K562 (cell line): ENCODE measurements around the gene ATP2A3. TPM values are rescaled to one million over a fixed set of nuclear protein-coding genes. Genes with fewer than 3 reads are reported as not detected.

Experiments
- ARID4B ChIP-seq: sonication (generic); formaldehyde crosslinking; IDR thresholded peaks from 2 replicates; pipeline ENCODE4 v1.8.0; 2022; ENCODE audit warnings: mild to moderate bottlenecking, missing genetic modification reagents
- BCL6 ChIP-seq: fragments of 250-450 bp; sonication (Bioruptor Pico); IDR thresholded peaks from 2 replicates; pipeline ENCODE4 v1.4.0; 2020
- ETV5 ChIP-seq: sonication (generic); formaldehyde crosslinking; IDR thresholded peaks from 2 replicates; pipeline ENCODE4 v1.4.0; 2020; ENCODE audit warnings: low read depth, mild to moderate bottlenecking, missing genetic modification reagents
- FOXA3 ChIP-seq, 2 experiments: fragments of 450-650 bp in 1 of 2; sonication (generic) in 1 of 2; formaldehyde crosslinking; IDR thresholded peaks in 1 of 2; conservative IDR thresholded peaks in 1 of 2; 2 replicates each; pipeline versions ENCODE4 v1.4.0 to v1.8.0; 2020 to 2022; ENCODE audit warnings: mild to moderate bottlenecking in 2 of 2, missing genetic modification reagents in 1 of 2
- FOXK2 ChIP-seq, 2 experiments: fragments of 450-650 bp; IDR thresholded peaks in 1 of 2; conservative IDR thresholded peaks in 1 of 2; 2 replicates each; pipeline ENCODE4 v1.6.1; 2016; ENCODE audit warnings: low read depth in 2 of 2, mild to moderate bottlenecking in 1 of 2
- GTF2E2 ChIP-seq: fragments of 200-800 bp; sonication (Bioruptor generic); IDR thresholded peaks from 2 replicates; pipeline ENCODE4 v1.6.1; 2016; ENCODE audit warnings: missing genetic modification characterization, missing compliant biosample characterization
- NR4A1 ChIP-seq, 2 experiments: fragments of 250-450 bp in 1 of 2; fragments of 450-650 bp in 1 of 2; sonication (Bioruptor Pico) in 1 of 2; IDR thresholded peaks; 2 replicates each; pipeline versions ENCODE4 v1.4.0 to v1.6.1; 2016 to 2020; ENCODE audit warnings: mild to moderate bottlenecking in 2 of 2, missing compliant biosample characterization in 1 of 2, missing genetic modification characterization in 1 of 2, moderate library complexity in 1 of 2
- PHF8 ChIP-seq: fragments of 200-600 bp; sonication (generic); IDR thresholded peaks from 2 replicates; pipeline ENCODE4 v1.6.1; 2012; ENCODE audit warnings: mixed run types, mild to moderate bottlenecking, inconsistent platforms, low read length, moderate library complexity, borderline replicate concordance
- POLR2G ChIP-seq: fragments of 200-400 bp; formaldehyde crosslinking; IDR thresholded peaks from 2 replicates; pipeline ENCODE4 v1.6.1; 2017; ENCODE audit warnings: low read depth, mild to moderate bottlenecking, antibody characterized with exemption, low read length, moderate library complexity
- ZBTB2 ChIP-seq: fragments of 450-650 bp; IDR thresholded peaks from 2 replicates; pipeline ENCODE4 v1.6.1; 2016; ENCODE audit warnings: antibody characterized with exemption
- ZNF347 ChIP-seq: fragments of 450-650 bp; formaldehyde crosslinking; IDR thresholded peaks from 2 replicates; pipeline ENCODE4 v1.4.0; 2020; ENCODE audit warnings: low read depth, mild to moderate bottlenecking, moderate library complexity
- ZNF431 ChIP-seq: sonication (generic); formaldehyde crosslinking; IDR thresholded peaks from 2 replicates; pipeline ENCODE4 v1.8.0; 2022; ENCODE audit warnings: mild to moderate bottlenecking, missing genetic modification reagents
- ZNF444 ChIP-seq: fragments of 250-450 bp; sonication (Bioruptor Pico); IDR thresholded peaks from 2 replicates; pipeline ENCODE4 v1.4.0; 2020; ENCODE audit warnings: mild to moderate bottlenecking, moderate library complexity
- ZNF551 ChIP-seq: fragments of 250-450 bp; sonication (Bioruptor Pico); IDR thresholded peaks from 2 replicates; pipeline ENCODE4 v1.5.0; 2021; ENCODE audit warnings: mild to moderate bottlenecking, moderate library complexity
- polyA plus RNA-seq, 8 experiments: library from polyadenylated mRNA; depleted of rRNA in 4 of 8; stranded (reverse) in 5 of 8; unstranded in 3 of 8; fragments of >200 nt; fragmentation: Nextera tagmentation in 2 of 8; fragmentation: Illumina TruSeq in 1 of 8; extraction: Ambion mirVana in 2 of 8; extraction: Trizol in 1 of 8; gene quantifications; 2 replicates each; pipeline versions ENCODE4 v1.2.1 to v1.2.3, GENCODE V29; 2011 to 2014; ENCODE audit warnings: inconsistent platforms in 1 of 8, missing spikeins in 1 of 8
- total RNA-seq, 7 experiments: library from RNA; depleted of rRNA in 6 of 7; stranded (reverse); fragments of >200 nt in 6 of 7; fragmentation: Illumina TruSeq in 2 of 7; extraction: Trizol in 2 of 7; gene quantifications; 2 replicates each; pipeline versions ENCODE4 v1.2.1 to v1.2.3, GENCODE V29; 2011 to 2021; ENCODE audit warnings: low replicate concordance in 1 of 7
- TF ChIP-seq, protein P1 (sequence below), 2 experiments: fragments of 450-650 bp; IDR thresholded peaks; 2 replicates each; pipeline ENCODE4 v1.6.1; 2018; ENCODE audit warnings: mild to moderate bottlenecking in 2 of 2, low read depth in 1 of 2; ENCODE audit not compliant: partially characterized antibody in 2 of 2

ATP2A3 gene
- total and polyA plus RNA-seq, 9 of the 15 experiments (the other 6 are each of a cell fraction or from before 2014, with no cell fraction given), result 0.65 to 103 (median 31.3) TPM

DNA sequence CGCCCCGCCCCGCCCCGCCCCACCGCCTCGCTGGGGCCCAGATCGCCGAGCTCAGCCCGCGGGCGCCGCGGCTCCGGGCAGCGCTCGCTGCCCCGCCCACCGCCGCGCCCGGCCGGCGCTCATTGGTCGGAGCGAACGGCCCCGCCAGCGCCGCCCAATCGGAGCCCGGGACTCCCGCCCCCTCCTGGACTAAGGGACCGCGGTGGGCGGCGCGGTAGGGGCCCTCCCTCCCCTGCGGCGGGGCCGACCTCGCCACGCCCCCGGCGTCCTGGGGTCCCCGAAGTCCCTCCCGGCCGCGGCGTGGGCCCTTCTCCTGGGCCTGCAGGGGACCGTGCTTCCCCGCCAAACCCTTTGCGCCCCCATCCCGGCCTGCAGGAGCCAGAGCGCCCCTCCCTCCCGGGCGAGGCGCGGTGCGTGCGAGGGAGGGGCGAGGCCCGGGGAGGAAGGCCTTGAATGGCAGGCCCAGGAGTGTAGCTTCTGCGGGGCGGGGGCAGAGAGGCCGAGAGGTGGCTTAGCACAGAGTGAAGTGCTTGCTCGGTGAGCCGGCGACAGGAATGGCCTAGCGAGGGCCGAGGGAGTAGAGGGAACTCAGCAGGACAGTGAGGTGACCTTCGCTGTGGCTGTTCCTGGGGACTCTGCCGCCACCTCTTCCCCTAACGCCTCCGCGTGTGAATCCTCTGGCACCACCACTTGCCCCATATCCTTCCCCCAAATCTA lies 71.1 kb downstream of the ATP2A3 start, which contains the start of gene CAMKK1 (continued):
- TF ChIP-seq GTF2E2 (tag) (no peak), FOXA3 (CRISPR knock-in tag; conservative IDR thresholded peaks at IDR 0.05 in 1 of 2, IDR thresholded peaks at IDR 0.05 in 1 of 2) (no peak), PHF8 (peak; percentile 54; the same call in 1 of the 2 replicates), BCL6 (CRISPR knock-in tag) (no peak), ZNF551 (CRISPR knock-in tag) (no peak), NR4A1 (CRISPR knock-in tag; IDR thresholded peaks at IDR 0.05) (no peak), NR4A1 (tag; IDR thresholded peaks at IDR 0.05) (no peak), ZNF431 (CRISPR knock-in tag) (no peak), ARID4B (no peak), ETV5 (CRISPR knock-in tag) (no peak), POLR2G (peak; percentile 80; the same call in 1 of the 2 replicates), ZNF444 (no peak), ZBTB2 (no peak), ZNF347 (no peak), FOXK2 (conservative IDR thresholded peaks at IDR 0.05 in 1 of 2, IDR thresholded peaks at IDR 0.05 in 1 of 2; ENCODE audit: low read depth in 2 of 2) (no peak)
- TF ChIP-seq, protein P1, sequence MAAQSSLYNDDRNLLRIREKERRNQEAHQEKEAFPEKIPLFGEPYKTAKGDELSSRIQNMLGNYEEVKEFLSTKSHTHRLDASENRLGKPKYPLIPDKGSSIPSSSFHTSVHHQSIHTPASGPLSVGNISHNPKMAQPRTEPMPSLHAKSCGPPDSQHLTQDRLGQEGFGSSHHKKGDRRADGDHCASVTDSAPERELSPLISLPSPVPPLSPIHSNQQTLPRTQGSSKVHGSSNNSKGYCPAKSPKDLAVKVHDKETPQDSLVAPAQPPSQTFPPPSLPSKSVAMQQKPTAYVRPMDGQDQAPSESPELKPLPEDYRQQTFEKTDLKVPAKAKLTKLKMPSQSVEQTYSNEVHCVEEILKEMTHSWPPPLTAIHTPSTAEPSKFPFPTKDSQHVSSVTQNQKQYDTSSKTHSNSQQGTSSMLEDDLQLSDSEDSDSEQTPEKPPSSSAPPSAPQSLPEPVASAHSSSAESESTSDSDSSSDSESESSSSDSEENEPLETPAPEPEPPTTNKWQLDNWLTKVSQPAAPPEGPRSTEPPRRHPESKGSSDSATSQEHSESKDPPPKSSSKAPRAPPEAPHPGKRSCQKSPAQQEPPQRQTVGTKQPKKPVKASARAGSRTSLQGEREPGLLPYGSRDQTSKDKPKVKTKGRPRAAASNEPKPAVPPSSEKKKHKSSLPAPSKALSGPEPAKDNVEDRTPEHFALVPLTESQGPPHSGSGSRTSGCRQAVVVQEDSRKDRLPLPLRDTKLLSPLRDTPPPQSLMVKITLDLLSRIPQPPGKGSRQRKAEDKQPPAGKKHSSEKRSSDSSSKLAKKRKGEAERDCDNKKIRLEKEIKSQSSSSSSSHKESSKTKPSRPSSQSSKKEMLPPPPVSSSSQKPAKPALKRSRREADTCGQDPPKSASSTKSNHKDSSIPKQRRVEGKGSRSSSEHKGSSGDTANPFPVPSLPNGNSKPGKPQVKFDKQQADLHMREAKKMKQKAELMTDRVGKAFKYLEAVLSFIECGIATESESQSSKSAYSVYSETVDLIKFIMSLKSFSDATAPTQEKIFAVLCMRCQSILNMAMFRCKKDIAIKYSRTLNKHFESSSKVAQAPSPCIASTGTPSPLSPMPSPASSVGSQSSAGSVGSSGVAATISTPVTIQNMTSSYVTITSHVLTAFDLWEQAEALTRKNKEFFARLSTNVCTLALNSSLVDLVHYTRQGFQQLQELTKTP (IDR thresholded peaks at IDR 0.05; ENCODE audit: low read depth in 1 of 2, partially characterized antibody in 2 of 2), result no peak
